Epithelial cell of prostate (primary cell): Measurements from ENCODE around the gene CABP2.
"Not testable (repeated sequence)": the region's sequence is repeated elsewhere in the genome, so short reads cannot be mapped to it uniquely, and the experiment has no call there.

Experiments used
- DNase-seq: peaks from one replicate; pipeline ENCODE4 v3.0.0-alpha.2; 2011; ENCODE audit warnings: low read depth, low spot score
- H3K27ac ChIP-seq: fragments of 450-650 bp; 2 replicates; pipeline ENCODE4 v1.5.1; 2017; ENCODE audit warnings: mild to moderate bottlenecking

The CABP2 gene

GRCh38 chr11:67522844-67523555 lies at the start of gene CABP2:
Gene CABP2 (minus strand): TSS chr11:67523446. CDS start chr11:67523326, 120 bp downstream.
- H3K27ac ChIP-seq = no peak within 1 kb of the TSS
- no peak for DNase-seq

DNA sequence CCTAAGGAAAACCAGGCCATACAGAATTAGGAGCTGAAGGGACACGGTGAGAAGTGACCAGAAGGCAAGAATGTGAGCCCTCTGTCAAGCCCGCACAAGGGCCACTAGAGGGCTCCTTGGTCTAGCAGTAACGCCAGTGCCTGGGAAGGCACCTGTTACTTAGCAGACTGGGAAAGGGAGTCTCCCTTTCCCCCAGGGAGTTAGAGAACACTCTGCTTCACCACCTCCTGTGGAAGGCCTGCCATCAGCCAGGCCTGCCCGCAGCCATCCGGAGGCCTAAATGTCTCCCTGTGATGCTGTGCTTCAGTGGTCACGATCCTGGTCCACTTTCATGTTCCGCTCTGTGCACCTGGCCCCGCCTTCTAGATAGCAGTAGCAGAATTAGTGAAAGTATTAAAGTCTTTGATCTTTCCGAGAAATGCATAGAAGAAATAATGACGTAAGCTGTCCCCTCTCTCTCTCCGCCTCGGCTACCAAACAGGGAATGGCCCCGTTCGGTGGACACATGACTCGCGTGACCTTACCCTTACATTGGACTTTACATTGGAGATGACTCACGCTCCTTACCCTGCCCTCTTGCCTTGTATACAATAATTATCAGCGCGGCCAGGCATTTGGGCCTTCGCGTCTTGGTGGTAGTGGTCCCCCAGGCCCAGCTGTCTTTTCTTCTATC lies 49.6 kb upstream of the CABP2 start:
- DNase-seq = no peak
- H3K27ac ChIP-seq = no peak overlapping the region

- no peak for DNase-seq
Measured at GRCh38 chr11:67572305-67572704, 49.1 kb upstream of the CABP2 start.

DNA sequence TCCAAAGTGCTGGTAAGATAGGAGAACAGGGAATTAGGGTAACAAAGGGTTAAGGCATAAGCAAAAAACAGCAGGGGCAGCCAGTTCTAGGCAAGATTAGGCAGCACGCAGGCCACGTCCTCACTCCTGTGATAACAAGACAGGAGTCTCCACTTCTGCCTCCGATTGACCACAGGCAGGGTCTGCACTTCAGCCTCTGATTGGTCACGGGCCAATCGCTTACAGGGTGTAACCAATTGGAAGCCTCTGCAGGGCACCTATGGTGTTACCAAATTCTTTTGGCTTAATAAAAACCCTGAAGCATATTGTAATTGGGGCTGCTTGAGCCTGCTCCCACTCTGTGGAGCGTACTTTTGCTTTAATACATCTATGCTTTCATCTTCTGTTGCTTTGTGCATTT lies 48.2 kb upstream of the CABP2 start:
- H3K27ac ChIP-seq = no peak overlapping the region
- DNase-seq = no peak

More at GRCh38 chr11:67572305-67572704, 49.1 kb upstream of the CABP2 start:
- no peak overlapping the region for H3K27ac ChIP-seq

DNA sequence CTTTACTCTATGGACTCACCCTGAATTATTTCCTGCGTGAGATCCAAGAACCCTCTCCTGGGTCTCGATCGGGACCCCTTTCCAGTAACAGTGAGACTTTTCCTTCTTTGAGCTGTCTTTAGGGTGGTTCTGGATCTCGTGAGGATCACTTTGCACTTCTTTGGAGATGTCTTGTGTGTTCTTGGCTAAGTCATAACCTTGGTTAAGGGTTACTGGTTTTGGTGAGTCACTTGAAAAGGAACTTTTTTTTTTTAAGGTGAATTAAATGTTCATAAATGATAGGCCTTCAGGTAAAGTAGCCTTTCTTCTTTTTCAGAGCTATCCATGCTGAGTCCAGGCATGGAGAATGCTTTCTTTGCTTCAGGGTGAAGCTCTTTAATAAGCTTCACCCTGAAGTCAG lies 41.0 kb upstream of the CABP2 start:
- no peak for DNase-seq
- peak overlapping the region; percentile 56 for H3K27ac ChIP-seq

GRCh38 chr11:67563705-67564114 lies 40.5 kb upstream of the CABP2 start:
- not testable (repeated sequence) for DNase-seq
- peak overlapping the region; percentile 56 for H3K27ac ChIP-seq

GRCh38 chr11:67562963-67563704 lies 39.9 kb upstream of the CABP2 start:
- DNase-seq = no peak

GRCh38 chr11:67561971-67562619 lies 38.8 kb upstream of the CABP2 start:
- no peak overlapping the region for H3K27ac ChIP-seq
- DNase-seq = no peak

More at GRCh38 chr11:67562963-67563704, 39.9 kb upstream of the CABP2 start:
- H3K27ac ChIP-seq = peak overlapping the region; percentile 56

DNA sequence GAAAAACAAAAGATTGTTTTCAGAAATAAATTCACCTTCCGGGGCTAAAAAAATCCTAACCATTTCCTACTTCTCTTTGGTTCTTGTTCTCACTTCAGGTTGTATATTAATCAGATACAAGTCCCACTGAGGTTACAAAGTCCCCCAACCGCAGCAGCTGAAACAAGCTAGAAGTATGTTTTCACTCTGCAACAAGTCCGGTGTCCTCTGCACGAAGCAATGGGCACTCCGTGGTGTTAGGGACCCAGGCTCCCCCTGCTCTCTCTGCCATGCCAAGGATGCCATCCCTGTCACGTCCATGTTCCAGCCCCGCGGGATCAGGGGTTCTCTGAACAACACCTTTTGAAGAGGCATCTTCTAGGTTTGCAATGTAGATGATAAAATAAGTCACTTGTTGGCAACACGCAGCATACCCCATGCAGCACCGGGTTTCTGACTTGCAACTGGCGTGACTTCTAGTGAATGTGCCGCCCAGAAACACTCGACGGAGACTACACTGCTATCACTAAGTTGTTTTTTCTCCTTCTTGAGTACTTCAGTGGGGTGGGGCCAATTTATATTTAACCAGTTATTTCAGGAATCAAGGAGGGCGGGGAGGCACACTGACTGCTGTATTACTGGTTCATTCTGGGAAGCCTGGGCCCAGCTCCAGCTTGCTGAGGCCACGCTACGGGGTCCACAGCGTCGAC lies 35.0 kb upstream of the CABP2 start:
- H3K27ac ChIP-seq = no peak overlapping the region
- DNase-seq = no peak

- DNase-seq = no peak
- no peak overlapping the region for H3K27ac ChIP-seq
Measured at GRCh38 chr11:67556244-67556643, 33.0 kb upstream of the CABP2 start.

DNA sequence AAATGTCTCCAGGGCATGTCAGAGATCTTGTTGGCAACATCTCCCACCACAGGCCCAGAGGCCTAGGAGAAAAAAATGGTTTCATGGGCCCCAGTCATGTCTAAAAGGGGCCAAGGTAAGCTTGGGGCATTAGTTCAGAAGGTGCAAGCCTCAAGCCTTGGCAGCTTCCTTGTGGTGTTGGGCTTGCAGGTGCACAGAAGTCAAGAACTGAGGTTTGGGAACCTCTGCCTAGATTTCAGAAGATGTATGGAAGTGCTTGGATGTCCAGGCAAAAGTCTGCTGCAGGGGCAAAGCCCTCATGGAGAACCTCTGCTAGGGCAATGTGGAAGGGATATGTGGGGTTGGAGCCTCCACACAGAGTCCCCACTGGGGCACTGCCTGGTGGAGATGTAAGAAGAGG lies 28.5 kb upstream of the CABP2 start:
- not testable (repeated sequence) for DNase-seq, H3K27ac ChIP-seq

DNA sequence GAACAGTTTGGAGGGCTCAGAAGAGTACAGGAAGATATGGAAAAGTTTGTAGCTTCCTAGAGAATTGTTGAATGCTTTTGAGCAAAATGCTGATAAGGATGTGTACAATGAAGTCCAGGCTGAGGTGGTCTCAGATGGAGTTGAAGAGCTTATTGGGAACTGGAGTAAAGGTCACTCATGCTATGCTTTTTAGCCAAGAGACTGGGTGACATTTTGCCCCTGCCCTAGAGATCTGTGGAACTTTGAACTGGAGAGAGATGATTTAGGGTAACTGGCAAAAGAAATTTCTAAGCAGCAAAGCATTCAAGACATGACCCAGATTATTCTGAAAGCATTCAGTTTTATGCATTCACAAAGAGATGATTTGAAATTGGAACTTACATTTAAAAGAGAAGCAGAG lies 27.9 kb upstream of the CABP2 start:
- DNase-seq = no peak
- H3K27ac ChIP-seq = no peak overlapping the region

DNA sequence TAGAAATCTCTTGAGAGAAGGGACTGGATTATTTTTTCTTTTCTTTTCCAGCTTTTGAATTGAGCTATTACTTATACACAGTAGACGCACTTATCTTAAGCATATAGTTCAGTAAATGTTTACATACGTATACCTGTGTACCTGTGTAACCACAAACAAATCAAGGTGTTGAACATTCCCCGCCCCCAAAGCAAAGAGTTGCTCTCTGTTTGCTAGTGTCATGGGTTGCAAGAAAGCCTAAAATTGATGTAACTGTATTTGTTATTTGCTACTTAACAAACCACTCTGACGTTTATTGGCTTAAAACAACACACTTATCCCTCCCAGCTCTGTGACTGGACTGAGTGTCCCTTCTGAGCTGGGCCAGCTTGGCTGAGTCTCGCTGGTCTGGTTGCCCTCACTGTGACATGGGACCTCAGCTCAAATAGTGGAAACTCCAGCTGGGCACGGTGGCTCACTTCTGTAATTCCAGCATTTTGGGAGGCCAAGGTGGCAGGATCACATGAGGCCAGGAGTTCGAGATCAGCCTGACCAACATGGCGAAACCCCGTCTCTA lies 25.4 kb upstream of the CABP2 start:
- DNase-seq = no peak
- H3K27ac ChIP-seq = no peak overlapping the region

DNA sequence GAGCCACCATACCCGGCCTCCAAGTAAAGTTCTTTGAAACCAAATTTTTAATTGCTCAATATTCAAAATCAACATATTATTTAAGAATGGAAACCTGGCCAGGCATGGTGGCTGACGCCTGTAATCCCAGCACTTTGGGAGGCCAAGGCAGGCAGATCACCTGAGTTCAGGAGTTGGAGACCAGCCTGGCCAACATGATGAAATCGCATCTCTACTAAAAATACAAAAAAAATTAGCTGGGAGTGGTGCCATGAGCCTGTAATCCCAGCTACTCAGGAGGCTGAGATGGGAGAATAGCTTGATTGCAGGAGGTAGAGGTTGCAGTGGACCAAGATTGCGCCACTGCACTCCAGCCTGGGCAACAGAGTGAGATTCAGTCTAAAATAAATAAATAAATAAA lies 24.9 kb upstream of the CABP2 start:
- H3K27ac ChIP-seq, DNase-seq: not testable (repeated sequence)

GRCh38 chr11:67545280-67545679 lies 22.0 kb upstream of the CABP2 start:
- H3K27ac ChIP-seq = no peak overlapping the region
- DNase-seq = no peak

DNA sequence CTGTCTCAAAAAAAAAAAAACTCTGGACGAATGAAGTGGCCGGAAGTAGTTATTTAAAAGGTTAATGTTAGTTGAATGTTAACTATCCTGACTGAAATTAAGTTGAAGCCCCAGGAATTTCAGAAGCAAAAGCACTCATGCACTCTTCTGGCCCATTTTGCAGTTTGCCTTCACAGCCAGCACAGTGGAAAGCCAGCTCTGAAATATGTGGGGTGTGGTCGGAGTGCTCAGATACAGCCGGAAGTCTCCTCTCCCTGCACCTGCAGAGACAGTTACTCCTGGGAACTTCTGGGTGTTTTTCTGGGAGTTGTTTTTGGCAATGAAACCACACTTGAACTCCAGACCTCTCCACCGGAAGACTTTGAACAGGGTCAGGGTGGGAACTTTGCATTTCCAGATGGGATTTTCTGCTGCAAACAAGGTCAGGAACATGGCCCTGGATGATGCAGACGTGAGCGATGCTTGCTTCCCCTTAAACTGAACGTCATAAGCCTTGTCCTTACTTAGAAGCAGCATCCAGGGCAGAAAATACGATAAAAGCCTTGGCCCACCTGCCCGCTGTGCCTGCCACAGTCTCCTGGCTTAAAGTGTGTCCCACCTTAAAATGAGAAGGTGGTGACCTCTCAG lies 21.5 kb upstream of the CABP2 start:
- DNase-seq = no peak
- H3K27ac ChIP-seq = no peak overlapping the region

DNA sequence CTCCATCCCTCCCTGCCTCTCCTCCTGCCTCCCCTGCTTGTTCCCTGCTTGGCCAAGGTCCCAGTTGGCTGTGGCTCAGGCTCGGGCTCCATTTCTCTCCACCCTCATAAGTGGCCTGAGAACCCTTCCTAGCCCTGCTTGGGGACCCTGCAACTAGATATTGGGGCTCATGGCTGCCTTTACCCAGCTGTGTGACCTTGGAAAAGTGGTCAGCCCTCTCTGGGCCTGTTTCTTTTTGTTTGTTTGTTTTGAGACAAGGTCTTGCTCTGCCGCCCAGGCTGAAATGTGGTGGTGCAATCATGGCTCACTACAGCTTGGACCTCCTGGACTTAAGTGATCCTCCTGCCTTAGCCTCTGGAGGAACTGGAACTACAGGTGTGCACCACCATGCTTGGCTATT lies 20.3 kb upstream of the CABP2 start:
- no peak for DNase-seq
- H3K27ac ChIP-seq = no peak overlapping the region

DNA sequence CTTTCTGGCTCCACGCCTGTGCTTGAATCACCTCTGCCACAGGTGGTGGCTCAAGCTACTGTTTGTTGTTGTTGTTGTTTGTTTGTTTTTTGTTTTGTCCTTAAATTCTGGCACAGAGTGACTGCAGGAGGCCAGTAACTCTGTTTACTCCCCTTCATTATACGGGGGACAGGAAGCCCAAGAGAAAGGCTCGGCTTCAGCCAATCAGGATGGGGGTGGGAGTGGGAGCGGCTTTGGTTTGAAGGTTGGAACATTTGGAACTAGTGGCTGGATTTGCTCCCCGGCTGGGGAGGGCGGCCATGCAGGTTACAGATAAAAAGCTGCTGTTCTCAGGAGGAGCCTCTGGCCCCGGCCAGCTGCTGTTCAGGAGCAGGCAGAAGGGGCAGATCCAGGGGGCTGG lies 19.7 kb upstream of the CABP2 start:
- no peak for DNase-seq
- no peak overlapping the region for H3K27ac ChIP-seq

DNA sequence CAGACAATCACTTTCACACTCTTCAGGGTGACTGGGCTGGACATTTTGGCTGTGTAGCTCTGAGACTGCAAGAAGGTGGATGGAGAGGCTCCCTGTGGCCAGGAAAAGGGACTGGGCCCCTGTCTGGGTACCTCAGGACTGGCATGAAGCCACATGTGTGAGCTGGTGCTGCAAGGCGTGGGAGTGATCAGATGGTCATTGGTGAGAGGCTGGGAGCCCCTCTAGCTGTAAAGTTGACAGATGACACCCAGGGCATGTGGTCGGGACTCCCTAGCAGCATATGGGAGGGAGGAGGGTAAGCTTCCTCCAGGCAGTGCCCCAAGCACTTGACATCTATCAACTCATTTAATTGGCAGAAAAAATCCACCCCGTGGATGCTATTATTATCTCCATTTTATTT lies 18.9 kb upstream of the CABP2 start:
- no peak for DNase-seq
- H3K27ac ChIP-seq = no peak overlapping the region
